HL-60 (cell line): ENCODE results near the gene EVA1C.

Source experiments
- DNase-seq, 2 experiments: peaks; one replicate each; pipeline ENCODE4 v3.0.0-alpha.2; 2010 to 2020; ENCODE audit warnings: low read depth in 1 of 2, low spot score in 1 of 2
- H3K27ac ChIP-seq: fragments of 250-450 bp; sonication (Bioruptor Pico); replicated peaks from 2 replicates; pipeline ENCODE4 v1.5.1; 2020; ENCODE audit warnings: mild to moderate bottlenecking, moderate library complexity
- H3K27me3 ChIP-seq: fragments of 250-450 bp; sonication (Bioruptor Pico); 2 replicates; pipeline ENCODE4 v1.5.1; 2021; ENCODE audit warnings: mild to moderate bottlenecking, moderate library complexity; ENCODE audit not compliant: insufficient read depth, poor library complexity, severe bottlenecking
- H3K4me3 ChIP-seq: replicated peaks from 2 replicates; pipeline ENCODE4 v1.5.1; 2011; ENCODE audit warnings: mild to moderate bottlenecking, control low read depth, low read length; ENCODE audit not compliant: insufficient read depth
- GABPA ChIP-seq: IDR thresholded peaks from 2 replicates; pipeline ENCODE4 v1.6.1; 2012; ENCODE audit warnings: low read depth
- POLR2AphosphoS5 ChIP-seq: IDR thresholded peaks from 2 replicates; pipeline ENCODE4 v1.6.1; 2012; ENCODE audit warnings: low read depth
- SPI1 ChIP-seq: IDR thresholded peaks from 2 replicates; pipeline ENCODE4 v1.6.1; 2012; ENCODE audit warnings: low read depth, mild to moderate bottlenecking, borderline replicate concordance
- TF ChIP-seq, protein P1 (sequence below): IDR thresholded peaks from one replicate; pipeline ENCODE4 v1.5.1; 2011; ENCODE audit warnings: low read length, control low read depth, inconsistent platforms; ENCODE audit not compliant: insufficient read depth
- TF ChIP-seq, protein P2 (sequence below): IDR thresholded peaks from 2 replicates; pipeline ENCODE4 v1.6.1; 2012; ENCODE audit warnings: low read depth; ENCODE audit not compliant: insufficient replicate concordance

EVA1C gene

DNA sequence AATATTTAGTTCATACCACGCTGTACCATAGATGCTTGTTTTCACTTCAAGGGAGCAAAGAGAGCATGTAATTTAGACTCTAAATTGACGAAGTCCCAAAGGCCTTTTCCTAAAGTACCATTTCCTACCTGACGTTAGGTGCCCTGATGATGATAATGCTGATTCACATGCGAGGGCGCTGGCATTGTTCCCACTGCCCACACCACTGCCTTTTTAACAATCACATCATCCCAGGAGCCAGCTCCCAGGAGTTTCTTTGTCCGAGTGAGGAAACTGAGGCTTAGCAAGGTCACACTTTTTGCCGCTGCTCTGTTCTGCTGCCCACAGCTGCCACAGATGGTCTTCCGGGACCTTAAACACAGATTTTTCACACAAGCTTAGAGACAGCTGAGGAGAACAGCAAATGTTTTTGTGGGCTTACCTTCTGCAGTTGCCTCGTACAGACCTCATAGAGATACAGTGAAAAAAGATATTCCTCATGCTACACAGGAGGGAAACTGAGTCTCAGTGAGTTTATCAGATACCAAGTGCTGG, 69.4 kb downstream of the EVA1C start:
- no peak for DNase-seq

DNA sequence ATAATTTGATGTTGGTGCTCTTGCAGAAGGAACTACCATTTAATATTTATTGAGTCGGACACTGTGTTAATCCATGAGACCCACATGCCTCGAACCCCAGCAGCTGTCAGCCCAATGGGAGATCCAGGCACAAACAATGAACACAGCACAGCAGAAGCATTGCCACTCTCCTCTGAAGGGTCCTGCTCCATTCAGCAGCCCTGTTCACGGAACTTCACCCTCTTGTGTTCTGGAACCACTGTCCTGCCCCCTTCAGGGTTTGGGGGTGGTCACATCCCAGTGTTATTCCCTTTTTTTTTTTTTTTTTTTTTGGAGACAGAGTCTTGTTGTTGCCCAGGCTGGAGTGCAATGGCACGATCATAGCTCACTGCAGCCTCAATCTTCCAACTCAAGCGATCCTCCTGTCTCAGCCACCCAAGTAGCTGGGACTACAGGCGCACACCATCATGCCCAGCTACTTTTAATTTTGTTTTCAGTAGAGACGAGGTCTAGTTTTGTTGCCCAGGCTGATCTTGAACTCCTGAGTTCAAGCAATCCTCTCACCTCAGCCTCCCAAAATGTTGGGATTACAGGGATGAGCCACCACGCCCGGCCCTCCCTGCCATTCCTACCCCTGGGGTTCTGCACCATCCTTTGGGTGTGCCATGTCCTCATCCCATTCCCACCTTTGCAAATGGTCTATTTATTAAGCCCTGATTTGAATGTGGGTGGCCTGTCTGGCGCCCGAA, 70.2 kb downstream of the EVA1C start:
- H3K27me3 ChIP-seq: no peaks in the 10 kb centered on the region
- H3K27ac ChIP-seq: no peak overlapping the region
- H3K4me3 ChIP-seq: no peak overlapping the region
- TF ChIP-seq, protein P1, sequence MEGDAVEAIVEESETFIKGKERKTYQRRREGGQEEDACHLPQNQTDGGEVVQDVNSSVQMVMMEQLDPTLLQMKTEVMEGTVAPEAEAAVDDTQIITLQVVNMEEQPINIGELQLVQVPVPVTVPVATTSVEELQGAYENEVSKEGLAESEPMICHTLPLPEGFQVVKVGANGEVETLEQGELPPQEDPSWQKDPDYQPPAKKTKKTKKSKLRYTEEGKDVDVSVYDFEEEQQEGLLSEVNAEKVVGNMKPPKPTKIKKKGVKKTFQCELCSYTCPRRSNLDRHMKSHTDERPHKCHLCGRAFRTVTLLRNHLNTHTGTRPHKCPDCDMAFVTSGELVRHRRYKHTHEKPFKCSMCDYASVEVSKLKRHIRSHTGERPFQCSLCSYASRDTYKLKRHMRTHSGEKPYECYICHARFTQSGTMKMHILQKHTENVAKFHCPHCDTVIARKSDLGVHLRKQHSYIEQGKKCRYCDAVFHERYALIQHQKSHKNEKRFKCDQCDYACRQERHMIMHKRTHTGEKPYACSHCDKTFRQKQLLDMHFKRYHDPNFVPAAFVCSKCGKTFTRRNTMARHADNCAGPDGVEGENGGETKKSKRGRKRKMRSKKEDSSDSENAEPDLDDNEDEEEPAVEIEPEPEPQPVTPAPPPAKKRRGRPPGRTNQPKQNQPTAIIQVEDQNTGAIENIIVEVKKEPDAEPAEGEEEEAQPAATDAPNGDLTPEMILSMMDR: no peak
- TF ChIP-seq SPI1 (no peak), POLR2AphosphoS5 (no peak), GABPA (no peak)
- TF ChIP-seq, protein P2, sequence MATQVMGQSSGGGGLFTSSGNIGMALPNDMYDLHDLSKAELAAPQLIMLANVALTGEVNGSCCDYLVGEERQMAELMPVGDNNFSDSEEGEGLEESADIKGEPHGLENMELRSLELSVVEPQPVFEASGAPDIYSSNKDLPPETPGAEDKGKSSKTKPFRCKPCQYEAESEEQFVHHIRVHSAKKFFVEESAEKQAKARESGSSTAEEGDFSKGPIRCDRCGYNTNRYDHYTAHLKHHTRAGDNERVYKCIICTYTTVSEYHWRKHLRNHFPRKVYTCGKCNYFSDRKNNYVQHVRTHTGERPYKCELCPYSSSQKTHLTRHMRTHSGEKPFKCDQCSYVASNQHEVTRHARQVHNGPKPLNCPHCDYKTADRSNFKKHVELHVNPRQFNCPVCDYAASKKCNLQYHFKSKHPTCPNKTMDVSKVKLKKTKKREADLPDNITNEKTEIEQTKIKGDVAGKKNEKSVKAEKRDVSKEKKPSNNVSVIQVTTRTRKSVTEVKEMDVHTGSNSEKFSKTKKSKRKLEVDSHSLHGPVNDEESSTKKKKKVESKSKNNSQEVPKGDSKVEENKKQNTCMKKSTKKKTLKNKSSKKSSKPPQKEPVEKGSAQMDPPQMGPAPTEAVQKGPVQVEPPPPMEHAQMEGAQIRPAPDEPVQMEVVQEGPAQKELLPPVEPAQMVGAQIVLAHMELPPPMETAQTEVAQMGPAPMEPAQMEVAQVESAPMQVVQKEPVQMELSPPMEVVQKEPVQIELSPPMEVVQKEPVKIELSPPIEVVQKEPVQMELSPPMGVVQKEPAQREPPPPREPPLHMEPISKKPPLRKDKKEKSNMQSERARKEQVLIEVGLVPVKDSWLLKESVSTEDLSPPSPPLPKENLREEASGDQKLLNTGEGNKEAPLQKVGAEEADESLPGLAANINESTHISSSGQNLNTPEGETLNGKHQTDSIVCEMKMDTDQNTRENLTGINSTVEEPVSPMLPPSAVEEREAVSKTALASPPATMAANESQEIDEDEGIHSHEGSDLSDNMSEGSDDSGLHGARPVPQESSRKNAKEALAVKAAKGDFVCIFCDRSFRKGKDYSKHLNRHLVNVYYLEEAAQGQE: no peak
- no peak for DNase-seq

More for the DNA sequence above, 69.4 kb downstream of the EVA1C start:
- no peak overlapping the region for H3K4me3 ChIP-seq
- H3K27me3 ChIP-seq: no peaks in the 10 kb centered on the region
- no peak overlapping the region for H3K27ac ChIP-seq
- no peak for TF ChIP-seq POLR2AphosphoS5
- TF ChIP-seq, protein P1: no peak
- no peak for TF ChIP-seq SPI1
- no peak for TF ChIP-seq GABPA

DNA sequence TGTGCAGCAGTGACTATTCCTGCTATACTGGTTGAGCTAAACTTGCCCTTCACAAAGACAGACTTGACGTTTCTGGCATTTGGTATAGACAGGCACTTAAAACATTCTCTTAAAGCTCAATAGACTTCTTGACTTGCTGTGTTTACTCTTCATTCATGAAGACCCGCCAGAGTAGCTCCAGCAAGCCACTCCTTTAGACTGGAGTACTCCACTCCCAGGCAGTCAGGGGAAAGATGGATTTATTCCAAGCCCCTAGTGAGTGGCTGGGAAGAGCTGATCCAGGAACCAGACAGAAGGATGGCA, 70.7 kb downstream of the EVA1C start:
- Histone ChIP-seq H3K27me3 (no peaks in the 10 kb centered on the region), H3K27ac (no peak overlapping the region), H3K4me3 (no peak overlapping the region)
- DNase-seq: no peak
- TF ChIP-seq SPI1 (no peak), POLR2AphosphoS5 (no peak), GABPA (no peak)
- TF ChIP-seq, protein P1: no peak
- TF ChIP-seq, protein P2: no peak
